GM23338 (cell line): ENCODE data around the gene LAGE3. TPM values are rescaled to one million over a fixed set of nuclear protein-coding genes. Genes with fewer than 3 reads are reported as not detected.
A peak's percentile ranks its signal among the peaks of the same experiment; 100 is the strongest.

ENCODE experiments used
- ATAC-seq: fragments of 200-7000 bp; cut with Tn5 transposase; 3 replicates; pipeline ENCODE4 v1.9.1; 2020
- DNase-seq: peaks from one replicate; pipeline ENCODE4 v3.0.0-alpha.2; 2015; ENCODE audit warnings: low spot score
- H2AFZ ChIP-seq: fragments of 200-600 bp; sonication (generic); 2 replicates; pipeline ENCODE4 v1.8.0; 2016; ENCODE audit warnings: antibody characterized with exemption, mild to moderate bottlenecking, moderate library complexity
- H3F3A ChIP-seq: fragments of 200-600 bp; sonication (generic); replicated peaks from 2 replicates; pipeline ENCODE4 v1.8.0; 2017; ENCODE audit warnings: antibody characterized with exemption, mixed run types, low read depth
- H3K27ac ChIP-seq: fragments of 200-600 bp; sonication (generic); 2 replicates; pipeline ENCODE4 v1.6.1; 2016; ENCODE audit warnings: low read depth
- H3K27me3 ChIP-seq: fragments of 200-600 bp; sonication (generic); 2 replicates; pipeline ENCODE4 v1.8.0; 2016; ENCODE audit warnings: mild to moderate bottlenecking, mixed run types, moderate library complexity; ENCODE audit not compliant: insufficient read depth
- H3K36me3 ChIP-seq: fragments of 200-600 bp; sonication (generic); 2 replicates; pipeline ENCODE4 v1.8.0; 2016; ENCODE audit warnings: mild to moderate bottlenecking; ENCODE audit not compliant: insufficient read depth
- H3K4me1 ChIP-seq: fragments of 200-600 bp; sonication (generic); 2 replicates; pipeline ENCODE4 v1.8.0; 2016; ENCODE audit warnings: mild to moderate bottlenecking, moderate library complexity; ENCODE audit not compliant: insufficient read depth
- H3K4me2 ChIP-seq: fragments of 200-600 bp; sonication (generic); 2 replicates; pipeline ENCODE4 v1.7.1; 2017; ENCODE audit warnings: mixed run types
- H3K4me3 ChIP-seq: fragments of 200-600 bp; sonication (generic); 2 replicates; pipeline ENCODE4 v1.6.1; 2016; ENCODE audit warnings: mixed run types
- H3K79me2 ChIP-seq: fragments of 200-600 bp; sonication (generic); replicated peaks from 2 replicates; pipeline ENCODE4 v1.8.0; 2017; ENCODE audit warnings: mild to moderate bottlenecking; ENCODE audit not compliant: insufficient read depth
- H3K9me2 ChIP-seq: fragments of 200-600 bp; sonication (generic); 2 replicates; pipeline ENCODE4 v1.8.0; 2017; ENCODE audit not compliant: insufficient read depth
- H4K20me1 ChIP-seq: fragments of 200-600 bp; sonication (generic); replicated peaks from 2 replicates; pipeline ENCODE4 v1.8.0; 2017; ENCODE audit warnings: mild to moderate bottlenecking; ENCODE audit not compliant: insufficient read depth
- H3K27ac Mint-ChIP-seq: 2 replicates; pipeline ENCODE4 v1.8.0; 2020; ENCODE audit warnings: inconsistent platforms, mild to moderate bottlenecking, moderate library complexity, mixed read lengths
- H3K27me3 Mint-ChIP-seq: 3 replicates; pipeline ENCODE4 v1.8.0; 2022; ENCODE audit warnings: low read depth, mild to moderate bottlenecking, moderate library complexity, mixed read lengths, inconsistent platforms; ENCODE audit not compliant: insufficient read depth, poor library complexity
- H3K36me3 Mint-ChIP-seq: 3 replicates; pipeline ENCODE4 v1.8.0; 2021; ENCODE audit warnings: low read depth, mild to moderate bottlenecking, inconsistent platforms, moderate library complexity, mixed read lengths
- H3K4me1 Mint-ChIP-seq: 3 replicates; pipeline ENCODE4 v1.8.0; 2020; ENCODE audit warnings: mild to moderate bottlenecking, inconsistent platforms, mixed read lengths
- H3K4me3 Mint-ChIP-seq: 3 replicates; pipeline ENCODE4 v1.8.0; 2021; ENCODE audit warnings: moderate library complexity, mild to moderate bottlenecking, inconsistent platforms, mixed read lengths
- H3K9me3 Mint-ChIP-seq: 3 replicates; pipeline ENCODE4 v1.8.0; 2020; ENCODE audit warnings: moderate library complexity, mild to moderate bottlenecking, inconsistent platforms, mixed read lengths
- EZH2 ChIP-seq: fragments of 200-600 bp; sonication (generic); IDR thresholded peaks from one replicate; pipeline ENCODE4 v1.8.0; 2017; ENCODE audit warnings: antibody characterized with exemption, mild to moderate bottlenecking, low read depth; ENCODE audit not compliant: unreplicated experiment
- EZH2phosphoT487 ChIP-seq: fragments of 200-600 bp; sonication (generic); IDR thresholded peaks from one replicate; pipeline ENCODE4 v1.8.1; 2018; ENCODE audit warnings: antibody characterized with exemption; ENCODE audit not compliant: unreplicated experiment
- JUNB ChIP-seq: IDR thresholded peaks from one replicate; pipeline ENCODE4 v1.6.1; 2016; ENCODE audit warnings: antibody characterized with exemption; ENCODE audit not compliant: unreplicated experiment
- NANOG ChIP-seq: IDR thresholded peaks from 2 replicates; pipeline ENCODE4 v1.6.1; 2016; ENCODE audit warnings: antibody characterized with exemption, borderline replicate concordance
- STAT1 ChIP-seq: IDR thresholded peaks from one replicate; pipeline ENCODE4 v1.6.1; 2016; ENCODE audit warnings: antibody characterized with exemption; ENCODE audit not compliant: unreplicated experiment
- ZNF331 ChIP-seq: fragments of 250-450 bp; sonication (Bioruptor Pico); IDR thresholded peaks from 2 replicates; pipeline ENCODE4 v1.5.0; 2020; ENCODE audit warnings: low read depth, mild to moderate bottlenecking, moderate library complexity
- polyA plus RNA-seq: library from polyadenylated mRNA; unstranded; fragments of >200 nt; fragmentation: Nextera tagmentation; extraction: Ambion mirVana; gene quantifications from 2 replicates; pipeline ENCODE4 v1.2.1, GENCODE V29; 2016
- total RNA-seq: library from RNA; depleted of rRNA; stranded (reverse); fragments of >200 nt; shearing (Covaris generic); gene quantifications from 2 replicates; pipeline ENCODE4 v1.2.3, GENCODE V29; 2014
- TF ChIP-seq, protein P1 (sequence below), 2 experiments: fragments of 200-600 bp in 1 of 2; sonication (generic) in 1 of 2; conservative IDR thresholded peaks; 2 replicates each; pipeline versions ENCODE4 v1.5.1 to v1.6.1; 2016 to 2017; ENCODE audit warnings: antibody characterized with exemption in 2 of 2, low read depth in 2 of 2, mild to moderate bottlenecking in 2 of 2, moderate library complexity in 1 of 2
- TF ChIP-seq, protein P2 (sequence below): IDR thresholded peaks from 2 replicates; pipeline ENCODE4 v1.6.1; 2016; ENCODE audit warnings: antibody characterized with exemption

The LAGE3 gene
- total and polyA plus RNA-seq, 2 experiments from 2014 or later, result 71.0 to 84.5 TPM

DNA sequence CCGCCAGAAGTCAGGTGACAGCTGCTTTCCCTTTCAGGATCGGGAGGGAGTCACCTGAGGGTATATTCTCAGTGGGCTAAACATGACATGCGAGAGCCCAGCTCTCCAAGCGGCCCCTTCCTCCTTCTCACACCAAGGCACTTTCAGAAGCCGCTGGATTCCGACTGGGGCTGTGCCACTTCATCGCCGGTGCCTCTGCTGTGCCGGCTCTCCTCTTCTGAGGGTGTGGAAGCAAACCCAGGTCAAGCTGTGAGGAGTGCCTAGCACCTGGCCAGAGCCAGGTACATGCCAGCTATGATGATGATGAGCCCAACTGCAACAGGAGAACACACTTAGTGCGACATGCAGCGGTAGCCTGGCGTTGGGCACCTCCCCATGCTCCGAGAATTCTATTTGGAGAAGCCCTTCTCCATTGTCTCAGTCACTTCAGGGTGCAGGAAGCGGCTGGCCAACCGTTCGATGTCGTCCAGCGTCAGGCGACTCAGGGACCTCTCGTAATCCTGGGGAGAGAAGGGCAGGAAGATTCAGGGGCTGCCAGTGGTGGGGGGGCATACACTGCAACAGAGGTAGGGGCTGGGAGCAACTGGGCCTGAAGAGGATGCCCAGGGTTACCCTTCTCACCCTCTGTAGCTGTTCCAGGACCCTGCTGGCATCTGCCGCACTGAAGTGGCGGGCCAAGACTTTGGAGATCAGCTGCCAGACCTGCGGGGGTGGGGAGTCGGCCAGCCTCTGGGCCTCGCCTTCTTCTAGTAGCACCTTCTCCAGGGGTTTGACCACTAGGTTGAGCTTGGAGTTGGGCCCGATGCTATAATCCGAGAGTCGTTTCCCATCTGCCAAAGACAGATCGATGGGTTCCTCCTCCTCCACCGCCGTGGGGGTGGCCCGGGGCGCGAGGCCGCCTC is 6.3 kb upstream of the LAGE3 start:
- Histone ChIP-seq H3K4me3 (peak overlapping the region; percentile 56), H3K4me1 (no peaks in the 10 kb centered on the region), H2AFZ (no peak overlapping the region), H3F3A (no peaks in the 10 kb centered on the region), H3K4me2 (peak overlapping the region; percentile 80), H4K20me1 (no peaks in the 10 kb centered on the region; the same call in 1 of the 2 replicates), H3K36me3 (no peaks in the 10 kb centered on the region), H3K27me3 (no peaks in the 10 kb centered on the region), H3K79me2 (no peaks in the 10 kb centered on the region), H3K9me2 (no peaks in the 10 kb centered on the region), H3K27ac (no peak overlapping the region)
- no peak overlapping the region for H3K27ac Mint-ChIP-seq
- H3K4me3 Mint-ChIP-seq, result peak overlapping the region; percentile 65
- H3K9me3 Mint-ChIP-seq, result no peaks in the 10 kb centered on the region
- H3K4me1 Mint-ChIP-seq, result peaks cover 10% of the 10 kb centered on the region; the same call in 2 of the 3 replicates
- H3K36me3 Mint-ChIP-seq, result peaks cover 5% of the 10 kb centered on the region; the same call in 2 of the 3 replicates
- DNase-seq (peak; percentile 17), ATAC-seq (no peak; the same call in 2 of the 3 replicates)
- H3K27me3 Mint-ChIP-seq, result peaks cover 14% of the 10 kb centered on the region
- TF ChIP-seq, protein P1, sequence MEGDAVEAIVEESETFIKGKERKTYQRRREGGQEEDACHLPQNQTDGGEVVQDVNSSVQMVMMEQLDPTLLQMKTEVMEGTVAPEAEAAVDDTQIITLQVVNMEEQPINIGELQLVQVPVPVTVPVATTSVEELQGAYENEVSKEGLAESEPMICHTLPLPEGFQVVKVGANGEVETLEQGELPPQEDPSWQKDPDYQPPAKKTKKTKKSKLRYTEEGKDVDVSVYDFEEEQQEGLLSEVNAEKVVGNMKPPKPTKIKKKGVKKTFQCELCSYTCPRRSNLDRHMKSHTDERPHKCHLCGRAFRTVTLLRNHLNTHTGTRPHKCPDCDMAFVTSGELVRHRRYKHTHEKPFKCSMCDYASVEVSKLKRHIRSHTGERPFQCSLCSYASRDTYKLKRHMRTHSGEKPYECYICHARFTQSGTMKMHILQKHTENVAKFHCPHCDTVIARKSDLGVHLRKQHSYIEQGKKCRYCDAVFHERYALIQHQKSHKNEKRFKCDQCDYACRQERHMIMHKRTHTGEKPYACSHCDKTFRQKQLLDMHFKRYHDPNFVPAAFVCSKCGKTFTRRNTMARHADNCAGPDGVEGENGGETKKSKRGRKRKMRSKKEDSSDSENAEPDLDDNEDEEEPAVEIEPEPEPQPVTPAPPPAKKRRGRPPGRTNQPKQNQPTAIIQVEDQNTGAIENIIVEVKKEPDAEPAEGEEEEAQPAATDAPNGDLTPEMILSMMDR (conservative IDR thresholded peaks at IDR 0.05; ENCODE audit: low read depth in 2 of 2), result no peak
- TF ChIP-seq STAT1, result no peak
- no peak for TF ChIP-seq EZH2phosphoT487

DNA sequence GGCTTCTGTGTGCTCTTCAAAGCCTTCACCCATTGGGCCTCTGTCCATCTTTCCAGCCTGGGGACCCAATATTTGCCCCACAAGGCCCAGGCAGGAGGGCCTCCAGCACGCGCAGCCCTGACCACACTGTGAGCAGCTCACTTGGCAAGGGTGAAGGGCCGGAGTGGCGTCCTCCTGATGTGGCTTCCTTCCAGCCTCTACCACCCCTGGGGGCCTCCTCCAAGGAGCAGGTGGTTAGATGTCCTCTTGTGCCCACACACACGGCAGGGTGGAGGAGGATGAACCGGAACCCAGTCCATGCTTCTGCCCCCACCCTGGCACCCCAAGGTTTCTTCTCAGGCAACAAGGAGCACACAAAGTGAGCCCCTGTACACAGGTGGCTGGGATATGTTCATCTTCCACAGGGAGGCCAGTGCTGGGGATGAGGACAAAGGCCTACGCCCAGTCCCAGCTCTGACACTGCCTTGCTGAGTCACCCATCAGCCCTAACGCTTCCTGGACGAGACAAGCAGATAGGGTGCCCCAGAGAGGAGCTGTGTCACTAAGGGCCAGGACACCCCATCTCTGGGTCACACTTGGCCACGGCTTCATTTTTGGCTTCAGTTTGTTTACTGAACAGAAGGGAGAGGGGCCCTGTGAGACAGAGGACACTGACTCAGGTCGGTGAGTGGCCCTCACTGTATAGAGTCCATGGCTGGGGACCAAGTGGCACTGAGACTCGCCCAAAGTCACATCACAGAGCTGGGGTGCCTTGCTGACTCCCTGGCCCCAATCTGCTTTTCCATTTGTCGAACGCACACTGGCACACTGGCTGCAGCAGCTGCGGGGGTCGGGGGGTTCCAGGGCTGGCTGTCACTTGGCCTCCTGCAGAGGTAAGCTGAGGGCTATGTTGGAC is 5.4 kb upstream of the LAGE3 start:
- H2AFZ ChIP-seq, result no peak overlapping the region
- no peaks in the 10 kb centered on the region for H3K27me3 ChIP-seq
- H4K20me1 ChIP-seq, result no peaks in the 10 kb centered on the region; the same call in 1 of the 2 replicates
- H3F3A ChIP-seq, result no peaks in the 10 kb centered on the region
- H3K4me3 Mint-ChIP-seq, result no peak overlapping the region
- H3K4me2 ChIP-seq, result no peak overlapping the region
- H3K36me3 Mint-ChIP-seq, result peaks cover 5% of the 10 kb centered on the region; the same call in 2 of the 3 replicates
- H3K79me2 ChIP-seq, result no peaks in the 10 kb centered on the region
- no peak overlapping the region for H3K27ac ChIP-seq
- H3K27me3 Mint-ChIP-seq, result peaks cover 10% of the 10 kb centered on the region
- H3K9me2 ChIP-seq, result no peaks in the 10 kb centered on the region
- no peak for ATAC-seq
- H3K9me3 Mint-ChIP-seq, result no peaks in the 10 kb centered on the region
- no peak for DNase-seq
- H3K4me1 Mint-ChIP-seq, result peaks cover 7% of the 10 kb centered on the region; the same call in 2 of the 3 replicates
- no peaks in the 10 kb centered on the region for H3K36me3 ChIP-seq
- no peaks in the 10 kb centered on the region for H3K4me1 ChIP-seq
- no peak overlapping the region for H3K27ac Mint-ChIP-seq
- no peak overlapping the region for H3K4me3 ChIP-seq
- no peak for TF ChIP-seq NANOG
- TF ChIP-seq ZNF331 (CRISPR knock-in tag), result no peak
- no peak for TF ChIP-seq JUNB
- TF ChIP-seq, protein P2, sequence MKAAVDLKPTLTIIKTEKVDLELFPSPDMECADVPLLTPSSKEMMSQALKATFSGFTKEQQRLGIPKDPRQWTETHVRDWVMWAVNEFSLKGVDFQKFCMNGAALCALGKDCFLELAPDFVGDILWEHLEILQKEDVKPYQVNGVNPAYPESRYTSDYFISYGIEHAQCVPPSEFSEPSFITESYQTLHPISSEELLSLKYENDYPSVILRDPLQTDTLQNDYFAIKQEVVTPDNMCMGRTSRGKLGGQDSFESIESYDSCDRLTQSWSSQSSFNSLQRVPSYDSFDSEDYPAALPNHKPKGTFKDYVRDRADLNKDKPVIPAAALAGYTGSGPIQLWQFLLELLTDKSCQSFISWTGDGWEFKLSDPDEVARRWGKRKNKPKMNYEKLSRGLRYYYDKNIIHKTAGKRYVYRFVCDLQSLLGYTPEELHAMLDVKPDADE, result no peak
- no peak for TF ChIP-seq EZH2
- TF ChIP-seq, protein P1 (conservative IDR thresholded peaks at IDR 0.05; ENCODE audit: low read depth in 2 of 2), result no peak
